HUES6 (cell line): ENCODE data around the gene CEBPE.

Experiments
- H3K27ac ChIP-seq: 2 replicates; pipeline ENCODE4 v1.7.0; 2013; ENCODE audit warnings: low read depth, mild to moderate bottlenecking, low read length, inconsistent platforms
- H3K27me3 ChIP-seq: 2 replicates; pipeline ENCODE4 v1.6.1; 2013; ENCODE audit warnings: low read length; ENCODE audit not compliant: control insufficient read depth, insufficient read depth
- H3K36me3 ChIP-seq: 2 replicates; pipeline ENCODE4 v1.6.1; 2013; ENCODE audit warnings: low read length; ENCODE audit not compliant: control insufficient read depth, insufficient read depth
- H3K4me1 ChIP-seq: 2 replicates; pipeline ENCODE4 v1.6.1; 2013; ENCODE audit warnings: low read length; ENCODE audit not compliant: control insufficient read depth, insufficient read depth
- H3K4me3 ChIP-seq: 2 replicates; pipeline ENCODE4 v1.5.1; 2013; ENCODE audit warnings: low read depth, low read length
- H3K9ac ChIP-seq: one replicate; pipeline ENCODE4 v1.6.1; 2013; ENCODE audit warnings: mild to moderate bottlenecking, low read length
- H3K9me3 ChIP-seq: 2 replicates; pipeline ENCODE4 v1.6.1; 2013; ENCODE audit warnings: low read depth, low read length; ENCODE audit not compliant: control insufficient read depth, insufficient read depth

CEBPE gene

GRCh38 chr14:23074906-23075305 is 44.1 kb downstream of the CEBPE start:
- peaks cover 70% of the 10 kb centered on the region for H3K36me3 ChIP-seq

GRCh38 chr14:23071921-23072539 is 47.0 kb downstream of the CEBPE start:
- H3K4me3 ChIP-seq, result peak overlapping the region; percentile 98
- H3K9ac ChIP-seq, result no peak overlapping the region

More at GRCh38 chr14:23074906-23075305, 44.1 kb downstream of the CEBPE start:
- no peak overlapping the region for H3K27ac ChIP-seq
- no peaks in the 10 kb centered on the region for H3K9me3 ChIP-seq
- peaks cover 30% of the 10 kb centered on the region for H3K4me1 ChIP-seq
- no peaks in the 10 kb centered on the region for H3K27me3 ChIP-seq
- no peak overlapping the region for H3K9ac ChIP-seq
- H3K4me3 ChIP-seq, result no peak overlapping the region

GRCh38 chr14:23071244-23071920 is 47.7 kb downstream of the CEBPE start:
- Histone ChIP-seq H3K9me3 (no peaks in the 10 kb centered on the region), H3K9ac (peak overlapping the region; percentile 97), H3K36me3 (peaks cover 61% of the 10 kb centered on the region), H3K27me3 (no peaks in the 10 kb centered on the region), H3K4me3 (peak overlapping the region; percentile 98), H3K27ac (peak overlapping the region; percentile 89), H3K4me1 (peaks cover 38% of the 10 kb centered on the region)

More at GRCh38 chr14:23071921-23072539, 47.0 kb downstream of the CEBPE start:
- no peaks in the 10 kb centered on the region for H3K27me3 ChIP-seq
- peaks cover 40% of the 10 kb centered on the region for H3K4me1 ChIP-seq
- peaks cover 62% of the 10 kb centered on the region for H3K36me3 ChIP-seq
- H3K27ac ChIP-seq, result no peak overlapping the region; the same call in 1 of the 2 replicates
- H3K9me3 ChIP-seq, result no peaks in the 10 kb centered on the region

- Histone ChIP-seq H3K27ac (peak overlapping the region; percentile 89), H3K4me3 (peak overlapping the region; percentile 98), H3K4me1 (peaks cover 31% of the 10 kb centered on the region), H3K27me3 (no peaks in the 10 kb centered on the region), H3K9ac (peak overlapping the region; percentile 97), H3K36me3 (peaks cover 61% of the 10 kb centered on the region), H3K9me3 (no peaks in the 10 kb centered on the region)
These were observed 48.6 kb downstream of the CEBPE start for GRCh38 chr14:23070262-23071129.

- Histone ChIP-seq H3K9ac (no peak overlapping the region), H3K27ac (no peak overlapping the region), H3K36me3 (peaks cover 61% of the 10 kb centered on the region), H3K4me1 (peaks cover 31% of the 10 kb centered on the region), H3K9me3 (no peaks in the 10 kb centered on the region), H3K4me3 (no peak overlapping the region), H3K27me3 (no peaks in the 10 kb centered on the region)
These were observed 49.6 kb downstream of the CEBPE start for GRCh38 chr14:23069413-23069806.

GRCh38 chr14:23068789-23069412 is 50.2 kb downstream of the CEBPE start:
- no peak overlapping the region for H3K9ac ChIP-seq
- no peaks in the 10 kb centered on the region for H3K27me3 ChIP-seq
- H3K4me3 ChIP-seq, result no peak overlapping the region
- peaks cover 31% of the 10 kb centered on the region for H3K4me1 ChIP-seq
- H3K9me3 ChIP-seq, result no peaks in the 10 kb centered on the region
- H3K36me3 ChIP-seq, result peaks cover 64% of the 10 kb centered on the region
- no peak overlapping the region for H3K27ac ChIP-seq

- H3K27ac ChIP-seq, result no peak overlapping the region
- H3K4me3 ChIP-seq, result no peak overlapping the region
- H3K9me3 ChIP-seq, result no peaks in the 10 kb centered on the region
- peaks cover 31% of the 10 kb centered on the region for H3K4me1 ChIP-seq
- H3K27me3 ChIP-seq, result no peaks in the 10 kb centered on the region
- H3K9ac ChIP-seq, result no peak overlapping the region
- H3K36me3 ChIP-seq, result peaks cover 70% of the 10 kb centered on the region
These were observed 50.9 kb downstream of the CEBPE start for GRCh38 chr14:23067847-23068788.
